ENCODE data around the gene C3.

The C3 gene

GRCh38 chr19:6696239-6696820 is 24.1 kb downstream of the C3 start:
- H3K4me3 ChIP-seq (ENCODE audit: low read depth, low read length): no peak overlapping the region
- no peak for DNase-seq (ENCODE audit: low read depth)
- TF ChIP-seq, protein P1, sequence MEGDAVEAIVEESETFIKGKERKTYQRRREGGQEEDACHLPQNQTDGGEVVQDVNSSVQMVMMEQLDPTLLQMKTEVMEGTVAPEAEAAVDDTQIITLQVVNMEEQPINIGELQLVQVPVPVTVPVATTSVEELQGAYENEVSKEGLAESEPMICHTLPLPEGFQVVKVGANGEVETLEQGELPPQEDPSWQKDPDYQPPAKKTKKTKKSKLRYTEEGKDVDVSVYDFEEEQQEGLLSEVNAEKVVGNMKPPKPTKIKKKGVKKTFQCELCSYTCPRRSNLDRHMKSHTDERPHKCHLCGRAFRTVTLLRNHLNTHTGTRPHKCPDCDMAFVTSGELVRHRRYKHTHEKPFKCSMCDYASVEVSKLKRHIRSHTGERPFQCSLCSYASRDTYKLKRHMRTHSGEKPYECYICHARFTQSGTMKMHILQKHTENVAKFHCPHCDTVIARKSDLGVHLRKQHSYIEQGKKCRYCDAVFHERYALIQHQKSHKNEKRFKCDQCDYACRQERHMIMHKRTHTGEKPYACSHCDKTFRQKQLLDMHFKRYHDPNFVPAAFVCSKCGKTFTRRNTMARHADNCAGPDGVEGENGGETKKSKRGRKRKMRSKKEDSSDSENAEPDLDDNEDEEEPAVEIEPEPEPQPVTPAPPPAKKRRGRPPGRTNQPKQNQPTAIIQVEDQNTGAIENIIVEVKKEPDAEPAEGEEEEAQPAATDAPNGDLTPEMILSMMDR (conservative IDR thresholded peaks at IDR 0.05; ENCODE audit: low read depth, low read length): no peak

DNA sequence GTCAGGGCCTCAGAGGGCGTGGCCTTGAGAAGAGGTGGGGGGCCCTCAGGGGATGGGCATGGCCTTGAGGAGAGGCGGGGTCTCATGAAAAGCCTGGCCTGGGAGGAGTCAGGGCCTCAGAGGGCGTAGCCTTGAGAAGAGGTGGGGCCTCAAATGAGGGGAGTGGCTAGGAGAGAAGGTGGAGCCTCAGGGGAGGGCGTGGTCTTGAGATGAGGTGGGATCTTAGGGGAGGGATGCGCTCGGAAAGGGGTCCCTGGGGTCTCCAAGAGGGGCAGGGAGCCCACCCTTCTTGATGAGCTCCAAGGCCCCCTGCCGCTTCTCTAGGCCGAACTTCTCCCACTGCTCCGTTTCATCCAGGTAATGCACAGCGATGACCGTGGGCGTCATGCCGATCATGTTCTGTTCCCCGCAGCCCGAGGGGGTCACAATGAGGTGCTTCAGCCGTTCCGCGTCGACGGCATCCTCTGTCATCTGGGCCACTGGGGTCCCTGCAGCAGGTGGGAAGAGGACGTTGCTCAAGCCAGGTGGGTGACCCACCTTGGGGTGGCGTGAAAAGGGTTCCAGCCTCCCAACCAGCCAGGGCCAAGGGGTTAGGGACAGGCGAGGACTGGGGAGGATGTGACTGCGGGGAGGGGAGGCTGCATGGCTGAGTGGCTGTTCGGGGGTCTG is 26.2 kb downstream of the C3 start:
- no peak for DNase-seq (ENCODE audit: low read depth)
- TF ChIP-seq, protein P1 (conservative IDR thresholded peaks at IDR 0.05; ENCODE audit: low read depth, low read length): no peak

GRCh38 chr19:6693681-6694080 is 26.8 kb downstream of the C3 start:
- H3K4me3 ChIP-seq (ENCODE audit: low read depth, low read length): no peak overlapping the region
- DNase-seq (ENCODE audit: low read depth): no peak
- TF ChIP-seq, protein P1 (conservative IDR thresholded peaks at IDR 0.05; ENCODE audit: low read depth, low read length): no peak

More for the DNA sequence above, 26.2 kb downstream of the C3 start:
- H3K4me3 ChIP-seq (ENCODE audit: low read depth, low read length): no peak overlapping the region

DNA sequence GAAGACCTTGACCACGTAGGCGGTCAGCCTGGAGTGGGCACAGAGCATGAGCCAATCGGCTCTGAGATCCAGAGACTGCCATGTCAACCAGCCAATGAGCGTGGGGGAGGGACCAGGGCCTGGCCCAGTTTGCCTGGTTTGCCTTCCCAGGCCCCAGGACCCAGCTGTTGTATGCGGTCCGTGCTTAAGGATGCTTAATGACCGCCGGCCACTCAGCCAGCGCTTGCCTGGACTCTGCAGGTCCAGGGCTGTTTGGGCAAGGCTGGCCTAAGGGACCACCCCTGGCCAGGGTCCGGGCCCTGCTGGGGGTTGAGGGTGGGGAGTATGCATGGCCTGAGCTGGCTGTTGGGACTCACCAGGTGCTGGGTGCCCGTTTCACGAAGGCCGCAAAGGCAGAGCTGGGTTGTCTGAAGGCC is 27.4 kb downstream of the C3 start:
- DNase-seq (ENCODE audit: low read depth): no peak
- TF ChIP-seq, protein P1 (conservative IDR thresholded peaks at IDR 0.05; ENCODE audit: low read depth, low read length): no peak
- no peak overlapping the region for H3K4me3 ChIP-seq (ENCODE audit: low read depth, low read length)

DNA sequence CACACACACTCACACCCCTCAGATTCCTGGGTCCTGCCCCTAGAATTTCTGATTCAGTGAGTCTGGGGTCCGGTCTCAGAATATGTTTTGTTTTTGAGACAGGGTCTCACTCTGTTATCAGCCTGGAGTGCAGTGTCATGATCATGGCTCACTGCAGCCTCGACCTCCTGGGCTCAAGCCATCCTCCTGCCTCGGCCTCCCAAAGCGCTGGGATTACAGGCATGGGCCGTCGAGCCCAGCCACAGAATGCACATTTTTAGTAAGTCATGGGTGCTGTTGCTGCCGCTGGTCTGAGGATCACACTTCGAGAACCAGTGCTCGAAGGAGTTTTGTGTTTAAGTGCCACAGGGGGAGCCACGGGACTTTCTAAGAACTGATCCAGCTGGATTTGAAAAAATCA is 28.4 kb downstream of the C3 start:
- H3K4me3 ChIP-seq (ENCODE audit: low read depth, low read length): no peak overlapping the region
- no peak for DNase-seq (ENCODE audit: low read depth)
- TF ChIP-seq, protein P1 (conservative IDR thresholded peaks at IDR 0.05; ENCODE audit: low read depth, low read length): no peak

DNA sequence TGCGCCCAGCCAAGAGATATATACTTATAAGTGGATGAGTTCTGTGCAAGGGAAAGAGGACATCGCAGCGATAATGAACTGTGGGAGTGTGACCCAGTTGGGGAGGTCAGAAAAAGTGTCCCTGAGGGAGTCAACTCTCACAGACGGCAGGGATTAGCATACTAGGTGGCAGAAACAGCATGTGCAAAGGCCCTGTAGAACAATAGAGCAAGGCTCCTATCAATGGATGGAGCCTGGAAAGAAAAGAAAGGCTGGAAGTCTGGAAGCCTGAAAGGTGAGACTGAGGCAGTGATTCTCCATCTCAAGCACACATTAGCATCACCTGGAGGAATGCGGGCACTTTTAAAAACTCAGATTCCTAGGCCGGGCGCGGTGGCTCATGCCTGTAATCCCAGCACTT is 29.1 kb downstream of the C3 start:
- no peak for DNase-seq (ENCODE audit: low read depth)
- TF ChIP-seq, protein P1 (conservative IDR thresholded peaks at IDR 0.05; ENCODE audit: low read depth, low read length): no peak
- H3K4me3 ChIP-seq (ENCODE audit: low read depth, low read length): no peak overlapping the region

Data from choroid plexus epithelial cell (primary cell).